Measurements from ENCODE around the gene MYL6. TPM values are rescaled to one million over a fixed set of nuclear protein-coding genes. Genes with fewer than 3 reads are reported as not detected.
"Not testable (repeated sequence)": the region's sequence is repeated elsewhere in the genome, so short reads cannot be mapped to it uniquely, and the experiment has no call there.

The MYL6 gene
- total RNA-seq, result 1,000 to 10,000 TPM; 1,527 to 1,542 TPM

GRCh38 chr12:56158029-56158925 is at the start of gene MYL6:
MYL6 (plus strand) TSS chr12:56158359; CDS start chr12:56158402, 43 bp downstream.
- Mint-ChIP-seq H3K4me3 (peak within 1 kb of the TSS; percentile 90), H3K9me3 (ENCODE audit: insufficient read depth) (no peaks in the 10 kb centered on the region), H3K27me3 (ENCODE audit: low read depth) (no peaks in the 10 kb centered on the region), H3K4me1 (ENCODE audit: low read depth) (peaks cover 61% of the 10 kb centered on the region), H3K36me3 (ENCODE audit: low read depth) (peaks cover 69% of the 10 kb centered on the region), H3K27ac (peak within 1 kb of the TSS; percentile 96)
- peak; percentile 97 for DNase-seq
- ChIA-PET CTCF (interaction anchor here (0.6 to 8.3 kb wide), 6 partner anchors 17 to 205 kb away, joined by 3 to 74 read pairs (median 14); partner anchors contain the start of genes ESYT1, SMARCC2 and ZC3H10), POLR2A (interaction anchor here (0.6 to 6.6 kb wide), 15 partner anchors 10 to 471 kb away, joined by 3 to 77 read pairs (median 3); partner anchors contain the start of genes ESYT1, SMARCC2 and ZC3H10)
- peak; percentile 83 for ATAC-seq

- Mint-ChIP-seq H3K36me3 (ENCODE audit: low read depth) (peaks cover 84% of the 10 kb centered on the region), H3K4me3 (no peak overlapping the region), H3K4me1 (ENCODE audit: low read depth) (peaks cover 33% of the 10 kb centered on the region), H3K9me3 (ENCODE audit: insufficient read depth) (no peaks in the 10 kb centered on the region), H3K27ac (no peak overlapping the region), H3K27me3 (ENCODE audit: low read depth) (no peaks in the 10 kb centered on the region)
- ChIA-PET POLR2A (interaction anchor here (0.5 kb wide), 1 partner anchor 143 kb away, joined by 3 read pairs; no protein-coding TSS in a partner anchor), CTCF (interaction anchor here (13.1 kb wide), 1 partner anchor 65 kb away, joined by 88 read pairs; no protein-coding TSS in a partner anchor)
- ATAC-seq (no peak), DNase-seq (no peak)
Observed at GRCh38 chr12:56110571-56110970, 47.6 kb upstream of the MYL6 start.

GRCh38 chr12:56114084-56114483 is 44.1 kb upstream of the MYL6 start:
- POLR2A ChIA-PET, result no interaction called here
- Mint-ChIP-seq H3K4me3 (no peak overlapping the region), H3K36me3 (ENCODE audit: low read depth) (peaks cover 72% of the 10 kb centered on the region), H3K27me3 (ENCODE audit: low read depth) (no peaks in the 10 kb centered on the region), H3K9me3 (ENCODE audit: insufficient read depth) (no peaks in the 10 kb centered on the region), H3K4me1 (ENCODE audit: low read depth) (peaks cover 23% of the 10 kb centered on the region), H3K27ac (peak overlapping the region; percentile 24)
- ATAC-seq (no peak), DNase-seq (no peak)
- CTCF ChIA-PET, result interaction anchor here (0.7 to 13.1 kb wide), 2 partner anchors 10 to 68 kb away, joined by 3 to 88 read pairs; no protein-coding TSS in a partner anchor

- Mint-ChIP-seq H3K36me3 (ENCODE audit: low read depth) (peaks cover 63% of the 10 kb centered on the region), H3K4me1 (ENCODE audit: low read depth) (peaks cover 35% of the 10 kb centered on the region), H3K9me3 (ENCODE audit: insufficient read depth) (no peaks in the 10 kb centered on the region), H3K27ac (peak overlapping the region; percentile 100), H3K27me3 (ENCODE audit: low read depth) (no peaks in the 10 kb centered on the region), H3K4me3 (peak overlapping the region; percentile 100)
- ChIA-PET POLR2A (interaction anchor here (0.6 to 5.0 kb wide), 3 partner anchors 12 to 157 kb away, joined by 3 to 105 read pairs (median 10); partner anchors contain the start of gene PA2G4), CTCF (interaction anchor here (0.7 to 4.9 kb wide), 10 partner anchors 8 to 185 kb away, joined by 3 to 58 read pairs (median 5); partner anchors contain the start of genes ESYT1 and PA2G4)
- no peak for DNase-seq
- ATAC-seq, result no peak
Observed at GRCh38 chr12:56115329-56115728, 42.8 kb upstream of the MYL6 start.

- peak; percentile 30 for ATAC-seq
- Mint-ChIP-seq H3K27ac (peak within 1 kb of the TSS; percentile 100), H3K9me3 (ENCODE audit: insufficient read depth) (no peaks in the 10 kb centered on the region), H3K4me1 (ENCODE audit: low read depth) (peaks cover 39% of the 10 kb centered on the region), H3K36me3 (ENCODE audit: low read depth) (peaks cover 60% of the 10 kb centered on the region), H3K4me3 (peak within 1 kb of the TSS; percentile 100), H3K27me3 (ENCODE audit: low read depth) (no peaks in the 10 kb centered on the region)
- ChIA-PET CTCF (interaction anchor here (0.8 to 4.9 kb wide), 15 partner anchors 9 to 378 kb away, joined by 3 to 122 read pairs (median 12); partner anchors contain the start of genes ESYT1, MYL6B, PA2G4 and RNF41), POLR2A (interaction anchor here (0.6 to 5.2 kb wide), 15 partner anchors 8 to 378 kb away, joined by 3 to 105 read pairs (median 5); partner anchors contain the start of genes ESYT1, MYL6, ORMDL2 and PA2G4)
- DNase-seq, result peak; percentile 96
Observed at GRCh38 chr12:56116267-56117081, 41.7 kb upstream of the MYL6 start, which contains the start of gene RPL41. RPL41 (plus strand) TSS chr12:56116633.

GRCh38 chr12:56117082-56117706 is 41.0 kb upstream of the MYL6 start:
- peaks cover 39% of the 10 kb centered on the region for H3K4me1 Mint-ChIP-seq (ENCODE audit: low read depth)
- POLR2A ChIA-PET, result interaction anchor here (0.6 to 5.2 kb wide), 25 partner anchors 9 to 388 kb away, joined by 3 to 105 read pairs (median 5); partner anchors contain the start of genes CD63, ESYT1, MYL6 and MYL6B
- not testable (repeated sequence) for H3K27me3 Mint-ChIP-seq (ENCODE audit: low read depth); ATAC-seq; DNase-seq; H3K9me3 Mint-ChIP-seq (ENCODE audit: insufficient read depth)
- H3K27ac Mint-ChIP-seq, result peak overlapping the region; percentile 100
- peaks cover 55% of the 10 kb centered on the region for H3K36me3 Mint-ChIP-seq (ENCODE audit: low read depth)
- CTCF ChIA-PET, result interaction anchor here (0.6 to 4.9 kb wide), 19 partner anchors 10 to 379 kb away, joined by 3 to 122 read pairs (median 6); partner anchors contain the start of genes COQ10A, ESYT1, MYL6B and ORMDL2
- peak overlapping the region; percentile 100 for H3K4me3 Mint-ChIP-seq

GRCh38 chr12:56117778-56118687 is 40.1 kb upstream of the MYL6 start, which contains the start of gene ZC3H10:
ZC3H10 (plus strand) TSS chr12:56118266; CDS start chr12:56120563, 2,297 bp downstream.
- H3K27ac Mint-ChIP-seq, result peak within 1 kb of the TSS; percentile 100
- peaks cover 47% of the 10 kb centered on the region for H3K36me3 Mint-ChIP-seq (ENCODE audit: low read depth)
- peaks cover 39% of the 10 kb centered on the region for H3K4me1 Mint-ChIP-seq (ENCODE audit: low read depth)
- POLR2A ChIA-PET, result interaction anchor here (0.6 to 5.2 kb wide), 30 partner anchors 10 to 1163 kb away, joined by 3 to 105 read pairs (median 5); partner anchors contain the start of genes ANKRD52, CD63, ESYT1 and MYL6
- peak within 1 kb of the TSS; percentile 100 for H3K4me3 Mint-ChIP-seq
- peak; percentile 100 for DNase-seq
- CTCF ChIA-PET, result interaction anchor here (0.6 to 4.9 kb wide), 51 partner anchors 9 to 379 kb away, joined by 3 to 122 read pairs (median 5); partner anchors contain the start of genes ANKRD52, CNPY2, COQ10A and CS
- H3K9me3 Mint-ChIP-seq (ENCODE audit: insufficient read depth), result no peaks in the 10 kb centered on the region
- no peaks in the 10 kb centered on the region for H3K27me3 Mint-ChIP-seq (ENCODE audit: low read depth)
- peak; percentile 76 for ATAC-seq

GRCh38 chr12:56118688-56119357 is 39.3 kb upstream of the MYL6 start:
- ATAC-seq (peak; percentile 6), DNase-seq (no peak)
- peak overlapping the region; percentile 100 for H3K4me3 Mint-ChIP-seq
- no peaks in the 10 kb centered on the region for H3K27me3 Mint-ChIP-seq (ENCODE audit: low read depth)
- POLR2A ChIA-PET, result interaction anchor here (0.6 to 5.2 kb wide), 21 partner anchors 9 to 390 kb away, joined by 3 to 105 read pairs (median 6); partner anchors contain the start of genes ANKRD52, CD63, ESYT1 and MYL6
- H3K36me3 Mint-ChIP-seq (ENCODE audit: low read depth), result peaks cover 41% of the 10 kb centered on the region
- peaks cover 41% of the 10 kb centered on the region for H3K4me1 Mint-ChIP-seq (ENCODE audit: low read depth)
- CTCF ChIA-PET, result interaction anchor here (0.6 to 4.9 kb wide), 45 partner anchors 8 to 380 kb away, joined by 3 to 122 read pairs (median 5); partner anchors contain the start of genes ANKRD52, CNPY2, COQ10A and CS
- peak overlapping the region; percentile 100 for H3K27ac Mint-ChIP-seq
- H3K9me3 Mint-ChIP-seq (ENCODE audit: insufficient read depth), result no peaks in the 10 kb centered on the region

- peak; percentile 74 for DNase-seq
- H3K36me3 Mint-ChIP-seq (ENCODE audit: low read depth), result peaks cover 37% of the 10 kb centered on the region
- peak overlapping the region; percentile 100 for H3K4me3 Mint-ChIP-seq
Observed at GRCh38 chr12:56119361-56119796, 38.8 kb upstream of the MYL6 start.

More at GRCh38 chr12:56119361-56119796, 38.8 kb upstream of the MYL6 start:
- POLR2A ChIA-PET, result interaction anchor here (0.7 to 5.2 kb wide), 11 partner anchors 8 to 390 kb away, joined by 3 to 105 read pairs (median 8); partner anchors contain the start of genes ANKRD52, CD63, ESYT1 and MYL6
- CTCF ChIA-PET, result interaction anchor here (0.7 to 4.9 kb wide), 30 partner anchors 7 to 381 kb away, joined by 3 to 122 read pairs (median 6); partner anchors contain the start of genes ANKRD52, CNPY2, CS and ESYT1
- Mint-ChIP-seq H3K27ac (peak overlapping the region; percentile 100), H3K4me1 (ENCODE audit: low read depth) (peaks cover 42% of the 10 kb centered on the region), H3K27me3 (ENCODE audit: low read depth) (no peaks in the 10 kb centered on the region), H3K9me3 (ENCODE audit: insufficient read depth) (no peaks in the 10 kb centered on the region)
- ATAC-seq, result no peak
